HG03520 (cell line): Measurements from ENCODE around the gene TCF3.
"Not testable (repeated sequence)": the region's sequence is repeated elsewhere in the genome, so short reads cannot be mapped to it uniquely, and the experiment has no call there.

Experiments used
- ATAC-seq: cut with Tn5 transposase; IDR thresholded peaks from one replicate; pipeline ENCODE4 v1.9.1; 2021; ENCODE audit warnings: mild to moderate bottlenecking, moderate library complexity; ENCODE audit not compliant: unreplicated experiment

TCF3 gene

DNA sequence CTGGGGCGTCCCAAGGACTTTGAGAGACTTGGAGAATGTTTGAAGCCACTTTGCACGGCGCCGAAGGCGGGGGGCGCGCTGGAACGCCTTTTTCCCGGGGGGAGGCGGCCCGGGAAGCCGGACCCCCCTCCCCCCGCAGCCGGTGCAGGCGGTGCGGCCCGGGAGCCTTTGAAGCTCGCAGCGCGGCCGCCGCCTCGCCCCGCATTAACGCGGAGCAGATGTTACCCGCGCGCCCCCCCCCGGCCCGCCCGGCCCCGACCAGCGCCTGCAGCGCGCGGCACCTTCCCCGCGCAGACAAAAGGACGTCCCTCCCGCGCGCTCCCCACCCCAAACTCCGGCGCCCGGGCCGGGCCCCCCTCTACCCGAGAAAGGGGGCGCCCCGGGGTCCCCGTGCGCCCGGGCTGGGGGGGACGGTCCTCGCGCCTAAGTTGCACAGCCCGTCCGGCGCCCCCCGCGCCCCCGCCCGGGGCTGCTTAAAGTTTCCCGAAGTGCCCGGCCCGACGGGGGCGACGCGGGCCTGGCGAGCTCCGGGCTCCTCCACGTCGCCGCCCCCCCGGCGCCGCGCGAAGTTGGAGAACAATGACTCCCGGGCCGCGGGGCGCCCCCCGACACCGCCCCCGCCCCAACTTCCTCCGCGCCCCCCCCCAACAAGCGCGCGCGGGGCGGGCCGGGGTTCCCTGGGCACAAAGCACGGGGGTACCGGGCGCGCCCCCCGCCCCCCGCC is 685 bp downstream of the TCF3 start:
- ATAC-seq = no peak

DNA sequence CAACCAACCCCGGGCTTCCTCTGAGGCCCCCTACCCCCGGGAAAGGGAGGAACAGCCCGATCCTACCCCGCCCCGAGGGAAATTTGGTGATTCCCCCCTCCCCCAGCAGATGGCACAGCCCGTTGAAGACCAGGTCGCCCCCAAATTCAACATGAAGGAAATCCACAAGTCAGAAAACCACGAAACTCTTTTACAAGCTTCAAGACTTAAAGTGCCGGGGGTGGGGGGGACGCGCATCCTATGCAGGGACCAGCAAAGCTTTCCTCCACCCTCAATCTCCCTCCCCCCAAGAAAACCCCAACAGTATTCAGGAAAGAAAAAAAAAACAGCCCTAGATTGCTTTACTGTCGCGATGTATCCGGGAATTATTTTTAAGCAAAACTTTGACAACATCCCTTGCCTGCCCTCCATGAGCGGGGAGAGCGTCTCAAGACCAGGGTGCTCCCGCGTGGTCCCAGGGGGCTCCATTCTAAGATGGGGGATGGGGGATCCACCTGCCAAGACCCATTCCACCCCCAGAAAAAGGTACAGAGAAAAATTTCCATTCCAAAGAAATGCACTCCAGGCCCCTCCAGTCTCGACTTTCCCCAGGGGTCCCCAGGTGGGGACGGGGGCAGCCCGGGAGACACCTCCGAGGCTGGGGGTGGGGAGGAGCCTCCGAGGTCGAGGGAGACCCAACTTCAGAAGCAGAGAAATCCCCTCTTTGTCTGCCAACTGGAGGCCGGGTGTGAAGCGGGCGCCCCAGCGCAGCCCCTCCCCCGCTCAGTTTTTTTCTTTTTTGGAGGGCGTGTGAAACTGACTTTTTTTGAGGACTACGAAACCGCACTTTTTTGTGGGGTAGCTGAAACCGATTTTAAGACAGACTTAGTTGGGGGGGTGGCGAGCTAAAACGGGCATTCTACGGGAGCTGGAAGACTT is 1.5 kb downstream of the TCF3 start:
- ATAC-seq = no peak

GRCh38 chr19:1649706-1650649 is 2.4 kb downstream of the TCF3 start:
- no peak for ATAC-seq

GRCh38 chr19:1648920-1649541 is 3.4 kb downstream of the TCF3 start:
- ATAC-seq = no peak

- no peak for ATAC-seq
Observed at GRCh38 chr19:1648459-1648849, 4.0 kb downstream of the TCF3 start.

DNA sequence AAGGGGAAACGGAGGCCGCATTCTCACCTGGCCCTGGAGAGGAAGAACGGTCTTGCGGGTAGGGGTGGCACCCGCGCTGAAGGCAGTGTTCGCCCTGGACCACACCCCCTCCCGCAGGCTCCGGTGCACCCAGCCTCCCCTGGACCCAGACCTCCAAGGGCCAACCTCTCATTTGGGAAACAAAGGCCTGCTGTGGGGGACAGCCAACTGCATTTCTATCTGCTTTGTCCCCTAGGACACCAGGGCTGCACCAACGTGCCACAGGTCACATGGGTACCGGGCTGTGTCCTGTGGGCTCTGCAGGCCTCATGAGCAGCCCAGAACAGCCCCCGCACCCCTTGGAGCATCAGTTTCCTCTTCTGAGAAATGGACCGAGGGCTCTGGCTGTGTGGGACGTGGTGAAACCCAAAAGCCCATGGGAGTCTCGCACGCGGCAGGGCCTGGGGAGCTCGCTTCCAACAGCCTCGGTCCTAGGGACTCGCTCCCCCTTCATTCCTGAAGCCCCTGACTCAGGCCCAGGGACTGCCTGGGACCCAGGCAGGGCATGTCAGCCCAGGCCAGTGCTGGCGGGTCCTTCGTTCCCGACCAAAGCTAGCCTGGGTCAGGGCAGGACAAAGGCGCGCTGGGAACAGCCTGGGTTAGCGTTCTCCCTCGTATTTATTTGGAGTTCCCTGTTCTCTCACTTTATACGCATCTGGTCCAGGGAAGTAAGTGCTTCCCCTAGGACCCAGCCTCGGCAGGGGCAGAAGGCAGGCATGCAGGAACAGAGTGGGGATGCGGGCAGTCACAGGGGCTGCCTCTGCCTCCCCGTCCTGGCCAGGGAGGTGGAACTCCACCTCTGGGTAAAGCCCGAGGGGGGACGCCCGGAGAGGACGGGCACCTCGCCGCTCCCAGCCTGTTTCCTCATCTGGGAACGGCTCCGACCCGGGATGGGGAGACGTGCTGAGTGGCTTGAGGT is 4.6 kb downstream of the TCF3 start:
- no peak for ATAC-seq

DNA sequence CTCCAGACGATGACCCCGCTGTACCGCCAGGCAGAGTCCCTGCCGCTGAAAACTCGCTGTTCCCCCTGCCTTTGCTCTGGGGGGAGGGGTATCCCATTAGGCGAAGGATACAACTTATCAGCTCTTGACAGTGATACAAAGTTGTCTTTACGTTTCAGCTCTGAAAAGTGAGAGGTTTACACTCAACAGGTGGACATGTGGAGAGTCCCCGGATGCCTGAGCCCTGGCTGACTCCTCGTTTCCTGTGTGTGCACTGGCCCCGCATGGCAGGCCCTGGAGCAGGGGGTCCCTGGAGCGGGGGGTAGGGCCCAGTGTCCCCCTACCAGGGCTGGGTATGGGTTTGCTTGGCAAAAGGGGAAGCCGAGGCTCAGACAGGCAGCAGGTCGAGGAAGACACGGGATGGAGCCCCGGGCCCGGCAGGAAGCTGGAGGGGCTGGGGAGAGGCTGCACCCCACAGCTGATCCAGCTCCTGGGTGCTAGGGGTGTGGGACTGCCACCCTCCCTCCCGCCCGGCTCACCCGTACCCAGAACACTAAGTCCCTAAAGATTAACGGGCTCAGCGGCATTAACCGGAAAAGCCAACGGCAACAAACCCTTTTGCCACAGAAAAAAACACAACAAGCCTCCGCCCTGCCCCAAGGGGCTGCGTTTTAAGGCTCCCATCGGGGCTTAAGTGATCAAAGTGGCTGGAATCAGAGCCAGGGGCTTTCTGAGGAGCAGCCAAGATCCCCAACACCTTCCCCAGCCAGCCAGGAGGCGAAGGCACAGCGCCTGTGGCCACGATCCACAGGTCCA is 5.6 kb downstream of the TCF3 start:
- no peak for ATAC-seq

DNA sequence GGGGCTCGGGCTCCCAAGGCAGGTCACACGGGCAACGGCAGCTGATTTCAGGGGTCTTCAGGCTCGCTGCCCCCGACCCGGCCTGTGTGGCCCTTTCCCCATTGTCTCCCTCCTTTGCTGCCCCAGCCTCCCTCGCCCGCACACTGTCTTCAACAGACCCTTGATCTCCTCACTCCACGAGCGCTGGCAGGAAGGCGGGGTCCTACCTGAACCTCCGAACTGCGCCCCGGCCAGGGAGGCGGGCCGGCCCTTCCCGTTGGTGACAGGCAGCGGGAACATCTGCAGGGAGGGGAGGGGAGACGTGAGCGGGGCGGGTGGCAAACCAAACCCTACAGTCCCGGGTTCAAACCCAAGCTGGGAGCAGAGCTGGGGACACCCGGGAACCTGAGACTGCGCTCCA is 6.3 kb downstream of the TCF3 start:
- no peak for ATAC-seq

GRCh38 chr19:1645299-1645698 is 7.1 kb downstream of the TCF3 start:
- ATAC-seq = no peak

GRCh38 chr19:1644070-1644469 is 8.3 kb downstream of the TCF3 start:
- ATAC-seq = no peak

DNA sequence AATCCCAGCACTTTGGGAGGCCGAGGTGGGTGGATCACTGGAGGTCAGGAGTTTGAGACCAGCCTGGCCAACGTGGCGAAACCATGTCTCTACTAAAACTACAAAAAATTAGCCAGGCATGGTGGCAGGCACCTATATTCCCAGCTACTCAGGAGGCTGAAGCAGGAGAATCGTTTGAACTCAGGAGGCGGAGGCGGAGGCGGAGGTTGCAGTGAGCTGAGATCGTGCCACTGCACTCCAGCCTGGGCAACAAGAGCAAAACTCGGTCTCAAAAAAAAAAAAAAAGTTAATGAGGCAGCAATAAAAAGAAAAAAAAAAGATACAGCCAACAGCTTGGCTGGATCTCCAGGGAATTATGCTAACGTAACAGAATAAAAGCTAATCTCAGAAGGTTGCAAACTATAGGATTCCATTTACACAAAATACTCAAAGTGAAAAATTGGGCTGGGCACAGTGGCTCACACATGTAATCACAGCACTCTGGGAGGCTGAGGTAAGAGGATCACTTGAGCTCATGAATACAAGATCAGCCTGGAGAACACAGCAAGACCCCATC is 11.4 kb downstream of the TCF3 start:
- not testable (repeated sequence) for ATAC-seq

- ATAC-seq = no peak
Observed at GRCh38 chr19:1636325-1637236, 15.8 kb downstream of the TCF3 start.

- ATAC-seq = no peak
Observed at GRCh38 chr19:1634938-1635243, 17.5 kb downstream of the TCF3 start.

- ATAC-seq = no peak
Observed at GRCh38 chr19:1634242-1634937, 18.0 kb downstream of the TCF3 start.

- ATAC-seq = no peak
Observed at GRCh38 chr19:1633269-1633826, 19.1 kb downstream of the TCF3 start.

DNA sequence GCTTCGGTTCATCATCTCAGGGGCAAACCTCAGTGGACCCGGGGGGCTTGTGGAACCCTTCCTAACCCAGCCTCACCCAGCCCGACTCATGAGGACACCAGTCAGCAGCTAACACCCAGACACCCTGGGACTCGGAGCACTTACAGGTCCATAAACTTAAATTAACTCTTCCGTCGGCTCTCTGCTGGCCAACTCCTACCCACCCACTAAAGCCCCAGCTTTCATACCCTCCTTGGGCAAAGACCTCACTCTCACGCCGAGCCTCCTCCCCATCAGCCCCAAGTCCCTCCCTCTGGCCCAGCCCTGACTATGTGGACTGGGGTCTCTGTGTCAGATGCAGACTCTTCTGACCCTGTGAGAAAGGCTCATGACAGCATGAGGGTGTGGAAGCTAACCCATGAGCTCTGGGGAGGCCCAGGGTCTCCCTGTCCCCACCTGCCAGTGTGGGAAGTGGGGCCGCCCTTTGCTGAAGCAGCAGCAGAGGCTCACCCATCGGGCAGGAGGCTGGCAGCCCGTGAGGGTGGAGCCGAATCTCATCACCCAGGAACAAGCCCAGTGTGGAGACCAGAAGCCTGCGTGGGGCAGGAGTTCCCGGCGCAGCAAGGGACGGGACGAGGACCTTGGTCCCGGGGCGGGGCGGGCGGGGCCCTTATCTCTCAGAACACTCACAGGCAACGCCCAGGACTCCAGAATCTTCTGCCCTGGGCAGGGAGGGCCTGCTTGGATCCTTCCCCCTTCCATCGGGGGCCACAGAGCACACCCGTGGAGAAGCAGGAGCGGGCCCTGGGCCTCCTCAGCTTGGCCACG is 19.8 kb downstream of the TCF3 start:
- no peak for ATAC-seq
